K562 (cell line): ENCODE data around the gene PI16. TPM values are rescaled to one million over a fixed set of nuclear protein-coding genes. Genes with fewer than 3 reads are reported as not detected.

Source experiments
- DMBX1 ChIP-seq: fragments of 250-450 bp; sonication (Bioruptor Pico); IDR thresholded peaks from 2 replicates; pipeline ENCODE4 v1.8.0; 2022; ENCODE audit warnings: inconsistent platforms, mild to moderate bottlenecking, moderate library complexity, borderline replicate concordance
- EP300 ChIP-seq: IDR thresholded peaks from 2 replicates; pipeline ENCODE4 v1.6.1; 2012; ENCODE audit warnings: low read length, improper control_type of control experiment
- MAFG ChIP-seq: fragments of 450-650 bp; conservative IDR thresholded peaks from 2 replicates; pipeline ENCODE4 v1.6.1; 2016; ENCODE audit warnings: missing genetic modification characterization, missing compliant biosample characterization
- NR4A1 ChIP-seq, 2 experiments: fragments of 250-450 bp in 1 of 2; fragments of 450-650 bp in 1 of 2; sonication (Bioruptor Pico) in 1 of 2; IDR thresholded peaks; 2 replicates each; pipeline versions ENCODE4 v1.4.0 to v1.6.1; 2016 to 2020; ENCODE audit warnings: mild to moderate bottlenecking in 2 of 2, missing compliant biosample characterization in 1 of 2, missing genetic modification characterization in 1 of 2, moderate library complexity in 1 of 2
- TAL1 ChIP-seq: fragments of 450-650 bp; IDR thresholded peaks from 2 replicates; pipeline ENCODE4 v1.6.1; 2016; ENCODE audit warnings: mild to moderate bottlenecking
- ZNF197 ChIP-seq: fragments of 200-800 bp; sonication (Bioruptor generic); IDR thresholded peaks from 2 replicates; pipeline ENCODE4 v1.6.1; 2016; ENCODE audit warnings: low read depth, missing genetic modification characterization, missing compliant biosample characterization
- ZNF589 ChIP-seq: fragments of 200-800 bp; sonication (Bioruptor generic); IDR thresholded peaks from 2 replicates; pipeline ENCODE4 v1.6.1; 2016; ENCODE audit warnings: low read depth, missing genetic modification characterization, missing compliant biosample characterization
- polyA plus RNA-seq, 8 experiments: library from polyadenylated mRNA; depleted of rRNA in 4 of 8; stranded (reverse) in 5 of 8; unstranded in 3 of 8; fragments of >200 nt; fragmentation: Nextera tagmentation in 2 of 8; fragmentation: Illumina TruSeq in 1 of 8; extraction: Ambion mirVana in 2 of 8; extraction: Trizol in 1 of 8; gene quantifications; 2 replicates each; pipeline versions ENCODE4 v1.2.1 to v1.2.3, GENCODE V29; 2011 to 2014; ENCODE audit warnings: inconsistent platforms in 1 of 8, missing spikeins in 1 of 8
- total RNA-seq, 7 experiments: library from RNA; depleted of rRNA in 6 of 7; stranded (reverse); fragments of >200 nt in 6 of 7; fragmentation: Illumina TruSeq in 2 of 7; extraction: Trizol in 2 of 7; gene quantifications; 2 replicates each; pipeline versions ENCODE4 v1.2.1 to v1.2.3, GENCODE V29; 2011 to 2021; ENCODE audit warnings: low replicate concordance in 1 of 7
- TF ChIP-seq, protein P1 (sequence below): fragments of 450-650 bp; IDR thresholded peaks from 2 replicates; pipeline ENCODE4 v1.6.1; 2018; ENCODE audit warnings: mild to moderate bottlenecking, low read depth; ENCODE audit not compliant: partially characterized antibody
- TF ChIP-seq, protein P2 (sequence below), 2 experiments: fragments of 200-800 bp in 1 of 2; sonication (Bioruptor generic) in 1 of 2; sonication (generic) in 1 of 2; formaldehyde crosslinking in 1 of 2; IDR thresholded peaks in 1 of 2; conservative IDR thresholded peaks in 1 of 2; 2 replicates each; pipeline versions ENCODE4 v1.5.0 to v1.6.1; 2016 to 2020; ENCODE audit warnings: missing compliant biosample characterization in 1 of 2, missing genetic modification characterization in 1 of 2, missing genetic modification reagents in 1 of 2
- TF ChIP-seq, protein P3 (sequence below): fragments of 200-800 bp; sonication (Bioruptor generic); IDR thresholded peaks from 2 replicates; pipeline ENCODE4 v1.6.1; 2017; ENCODE audit warnings: missing genetic modification characterization, missing compliant biosample characterization
- TF ChIP-seq, protein P4 (sequence below), 3 experiments: fragments of 200-800 bp in 1 of 3; fragments of 250-450 bp in 1 of 3; fragments of 450-650 bp in 1 of 3; sonication (Bioruptor Pico) in 1 of 3; sonication (Bioruptor generic) in 1 of 3; formaldehyde crosslinking in 1 of 3; IDR thresholded peaks; 2 replicates each; pipeline versions ENCODE4 v1.6.1 to v1.8.0; 2016 to 2022; ENCODE audit warnings: mild to moderate bottlenecking in 2 of 3, missing genetic modification characterization in 2 of 3, missing compliant biosample characterization in 1 of 3, moderate library complexity in 1 of 3
- TF ChIP-seq, protein P5 (sequence below): fragments of 250-450 bp; sonication (Bioruptor Pico); IDR thresholded peaks from 2 replicates; pipeline ENCODE4 v1.4.0; 2020; ENCODE audit warnings: mild to moderate bottlenecking, moderate library complexity
- TF ChIP-seq, protein P6 (sequence below): sonication (generic); IDR thresholded peaks from 2 replicates; pipeline ENCODE4 v1.6.1; 2016

PI16 gene
- total and polyA plus RNA-seq, 9 of the 15 experiments (the other 6 are each of a cell fraction or from before 2014, with no cell fraction given): 0.06 to 0.18 TPM; not detected in 7

DNA sequence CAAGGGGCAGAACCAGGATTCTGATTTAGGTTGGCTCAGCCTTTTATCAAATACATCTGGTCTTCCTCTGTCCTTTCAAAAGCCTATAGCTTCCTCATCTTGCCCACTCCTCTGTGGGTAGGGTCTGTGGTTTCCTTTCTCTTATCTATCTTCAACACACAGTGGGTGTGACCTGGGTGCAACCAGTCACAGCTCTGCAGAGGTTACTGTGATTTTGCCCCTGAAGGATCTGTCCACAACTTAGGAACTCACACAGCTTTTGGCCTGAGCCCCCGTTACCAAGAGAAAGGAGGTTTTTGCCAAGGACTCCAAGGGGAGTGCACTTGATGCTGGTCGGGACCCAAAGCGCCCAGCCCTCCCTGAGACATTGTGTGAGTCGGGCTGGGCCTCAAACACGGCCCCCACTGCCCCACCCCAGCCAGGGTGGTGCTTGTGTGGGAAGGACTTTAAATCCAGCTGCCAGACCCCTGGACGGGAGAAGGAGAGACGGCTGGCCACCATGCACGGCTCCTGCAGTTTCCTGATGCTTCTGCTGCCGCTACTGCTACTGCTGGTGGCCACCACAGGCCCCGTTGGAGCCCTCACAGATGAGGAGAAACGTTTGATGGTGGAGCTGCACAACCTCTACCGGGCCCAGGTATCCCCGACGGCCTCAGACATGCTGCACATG is at the start of gene PI16 (continued):
- TF ChIP-seq, protein P1, sequence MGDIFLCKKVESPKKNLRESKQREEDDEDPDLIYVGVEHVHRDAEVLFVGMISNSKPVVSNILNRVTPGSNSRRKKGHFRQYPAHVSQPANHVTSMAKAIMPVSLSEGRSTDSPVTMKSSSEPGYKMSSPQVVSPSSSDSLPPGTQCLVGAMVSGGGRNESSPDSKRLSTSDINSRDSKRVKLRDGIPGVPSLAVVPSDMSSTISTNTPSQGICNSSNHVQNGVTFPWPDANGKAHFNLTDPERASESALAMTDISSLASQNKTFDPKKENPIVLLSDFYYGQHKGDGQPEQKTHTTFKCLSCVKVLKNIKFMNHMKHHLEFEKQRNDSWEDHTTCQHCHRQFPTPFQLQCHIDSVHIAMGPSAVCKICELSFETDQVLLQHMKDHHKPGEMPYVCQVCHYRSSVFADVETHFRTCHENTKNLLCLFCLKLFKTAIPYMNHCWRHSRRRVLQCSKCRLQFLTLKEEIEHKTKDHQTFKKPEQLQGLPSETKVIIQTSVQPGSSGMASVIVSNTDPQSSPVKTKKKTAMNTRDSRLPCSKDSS: no peak
- TF ChIP-seq, protein P2, sequence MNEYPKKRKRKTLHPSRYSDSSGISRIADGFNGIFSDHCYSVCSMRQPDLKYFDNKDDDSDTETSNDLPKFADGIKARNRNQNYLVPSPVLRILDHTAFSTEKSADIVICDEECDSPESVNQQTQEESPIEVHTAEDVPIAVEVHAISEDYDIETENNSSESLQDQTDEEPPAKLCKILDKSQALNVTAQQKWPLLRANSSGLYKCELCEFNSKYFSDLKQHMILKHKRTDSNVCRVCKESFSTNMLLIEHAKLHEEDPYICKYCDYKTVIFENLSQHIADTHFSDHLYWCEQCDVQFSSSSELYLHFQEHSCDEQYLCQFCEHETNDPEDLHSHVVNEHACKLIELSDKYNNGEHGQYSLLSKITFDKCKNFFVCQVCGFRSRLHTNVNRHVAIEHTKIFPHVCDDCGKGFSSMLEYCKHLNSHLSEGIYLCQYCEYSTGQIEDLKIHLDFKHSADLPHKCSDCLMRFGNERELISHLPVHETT (CRISPR knock-in tag; conservative IDR thresholded peaks at IDR 0.05 in 1 of 2, IDR thresholded peaks at IDR 0.05 in 1 of 2): peak in 1 of 2 experiments; percentile 91; a peak in 2 of 4 replicates
- TF ChIP-seq EP300 (peak; percentile 94), NR4A1 (CRISPR knock-in tag; IDR thresholded peaks at IDR 0.05) (0 out of 2 replicates have a peak, but pooled peaks have one; percentile 52), NR4A1 (tag; IDR thresholded peaks at IDR 0.05) (peak; percentile 62; the same call in 1 of the 2 replicates), MAFG (tag) (no peak), DMBX1 (CRISPR knock-in tag) (no peak), TAL1 (peak; percentile 97), ZNF197 (CRISPR knock-in tag) (peak; percentile 89; the same call in 1 of the 2 replicates), ZNF589 (CRISPR knock-in tag) (peak; percentile 93)
- TF ChIP-seq, protein P3, sequence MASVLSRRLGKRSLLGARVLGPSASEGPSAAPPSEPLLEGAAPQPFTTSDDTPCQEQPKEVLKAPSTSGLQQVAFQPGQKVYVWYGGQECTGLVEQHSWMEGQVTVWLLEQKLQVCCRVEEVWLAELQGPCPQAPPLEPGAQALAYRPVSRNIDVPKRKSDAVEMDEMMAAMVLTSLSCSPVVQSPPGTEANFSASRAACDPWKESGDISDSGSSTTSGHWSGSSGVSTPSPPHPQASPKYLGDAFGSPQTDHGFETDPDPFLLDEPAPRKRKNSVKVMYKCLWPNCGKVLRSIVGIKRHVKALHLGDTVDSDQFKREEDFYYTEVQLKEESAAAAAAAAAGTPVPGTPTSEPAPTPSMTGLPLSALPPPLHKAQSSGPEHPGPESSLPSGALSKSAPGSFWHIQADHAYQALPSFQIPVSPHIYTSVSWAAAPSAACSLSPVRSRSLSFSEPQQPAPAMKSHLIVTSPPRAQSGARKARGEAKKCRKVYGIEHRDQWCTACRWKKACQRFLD (CRISPR knock-in tag): peak; percentile 78; the same call in 1 of the 2 replicates
- TF ChIP-seq, protein P4, sequence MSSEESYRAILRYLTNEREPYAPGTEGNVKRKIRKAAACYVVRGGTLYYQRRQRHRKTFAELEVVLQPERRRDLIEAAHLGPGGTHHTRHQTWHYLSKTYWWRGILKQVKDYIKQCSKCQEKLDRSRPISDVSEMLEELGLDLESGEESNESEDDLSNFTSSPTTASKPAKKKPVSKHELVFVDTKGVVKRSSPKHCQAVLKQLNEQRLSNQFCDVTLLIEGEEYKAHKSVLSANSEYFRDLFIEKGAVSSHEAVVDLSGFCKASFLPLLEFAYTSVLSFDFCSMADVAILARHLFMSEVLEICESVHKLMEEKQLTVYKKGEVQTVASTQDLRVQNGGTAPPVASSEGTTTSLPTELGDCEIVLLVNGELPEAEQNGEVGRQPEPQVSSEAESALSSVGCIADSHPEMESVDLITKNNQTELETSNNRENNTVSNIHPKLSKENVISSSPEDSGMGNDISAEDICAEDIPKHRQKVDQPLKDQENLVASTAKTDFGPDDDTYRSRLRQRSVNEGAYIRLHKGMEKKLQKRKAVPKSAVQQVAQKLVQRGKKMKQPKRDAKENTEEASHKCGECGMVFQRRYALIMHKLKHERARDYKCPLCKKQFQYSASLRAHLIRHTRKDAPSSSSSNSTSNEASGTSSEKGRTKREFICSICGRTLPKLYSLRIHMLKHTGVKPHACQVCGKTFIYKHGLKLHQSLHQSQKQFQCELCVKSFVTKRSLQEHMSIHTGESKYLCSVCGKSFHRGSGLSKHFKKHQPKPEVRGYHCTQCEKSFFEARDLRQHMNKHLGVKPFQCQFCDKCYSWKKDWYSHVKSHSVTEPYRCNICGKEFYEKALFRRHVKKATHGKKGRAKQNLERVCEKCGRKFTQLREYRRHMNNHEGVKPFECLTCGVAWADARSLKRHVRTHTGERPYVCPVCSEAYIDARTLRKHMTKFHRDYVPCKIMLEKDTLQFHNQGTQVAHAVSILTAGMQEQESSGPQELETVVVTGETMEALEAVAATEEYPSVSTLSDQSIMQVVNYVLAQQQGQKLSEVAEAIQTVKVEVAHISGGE (CRISPR knock-in tag; IDR thresholded peaks at IDR 0.05): peak in 1 of 3 experiments; percentile 72; a peak in 2 of 6 replicates
- TF ChIP-seq, protein P5, sequence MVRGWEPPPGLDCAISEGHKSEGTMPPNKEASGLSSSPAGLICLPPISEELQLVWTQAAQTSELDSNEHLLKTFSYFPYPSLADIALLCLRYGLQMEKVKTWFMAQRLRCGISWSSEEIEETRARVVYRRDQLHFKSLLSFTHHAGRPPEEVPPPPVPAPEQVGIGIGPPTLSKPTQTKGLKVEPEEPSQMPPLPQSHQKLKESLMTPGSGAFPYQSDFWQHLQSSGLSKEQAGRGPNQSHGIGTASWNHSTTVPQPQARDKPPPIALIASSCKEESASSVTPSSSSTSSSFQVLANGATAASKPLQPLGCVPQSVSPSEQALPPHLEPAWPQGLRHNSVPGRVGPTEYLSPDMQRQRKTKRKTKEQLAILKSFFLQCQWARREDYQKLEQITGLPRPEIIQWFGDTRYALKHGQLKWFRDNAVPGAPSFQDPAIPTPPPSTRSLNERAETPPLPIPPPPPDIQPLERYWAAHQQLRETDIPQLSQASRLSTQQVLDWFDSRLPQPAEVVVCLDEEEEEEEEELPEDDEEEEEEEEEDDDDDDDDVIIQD: 0 out of 2 replicates have a peak, but pooled peaks have one; percentile 12
- TF ChIP-seq, protein P6, sequence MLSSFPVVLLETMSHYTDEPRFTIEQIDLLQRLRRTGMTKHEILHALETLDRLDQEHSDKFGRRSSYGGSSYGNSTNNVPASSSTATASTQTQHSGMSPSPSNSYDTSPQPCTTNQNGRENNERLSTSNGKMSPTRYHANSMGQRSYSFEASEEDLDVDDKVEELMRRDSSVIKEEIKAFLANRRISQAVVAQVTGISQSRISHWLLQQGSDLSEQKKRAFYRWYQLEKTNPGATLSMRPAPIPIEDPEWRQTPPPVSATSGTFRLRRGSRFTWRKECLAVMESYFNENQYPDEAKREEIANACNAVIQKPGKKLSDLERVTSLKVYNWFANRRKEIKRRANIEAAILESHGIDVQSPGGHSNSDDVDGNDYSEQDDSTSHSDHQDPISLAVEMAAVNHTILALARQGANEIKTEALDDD: 0 out of 2 replicates have a peak, but pooled peaks have one; percentile 21
